Esophagus muscularis mucosa (tissue), 4 donors: ENCODE data around the gene BICD1.

ENCODE experiments used
- CTCF ChIP-seq, 3 experiments: fragments of 200-600 bp in 2 of 3; fragments of 450-650 bp in 1 of 3; sonication (generic) in 2 of 3; IDR thresholded peaks; one replicate each; pipeline ENCODE4 v1.5.1; 2017 to 2019; ENCODE audit warnings: antibody characterized with exemption in 3 of 3, mild to moderate bottlenecking in 2 of 3, moderate library complexity in 1 of 3
- EP300 ChIP-seq: sonication (generic); formaldehyde crosslinking; IDR thresholded peaks from one replicate; pipeline ENCODE4 v1.6.1; 2017; ENCODE audit warnings: antibody characterized with exemption
- POLR2A ChIP-seq: fragments of 450-650 bp; IDR thresholded peaks from one replicate; pipeline ENCODE4 v1.6.1; 2017; ENCODE audit warnings: antibody characterized with exemption, moderate library complexity, mild to moderate bottlenecking, low read depth
- POLR2AphosphoS5 ChIP-seq, 2 donors: sonication (generic); formaldehyde crosslinking; IDR thresholded peaks; one replicate each; pipeline ENCODE4 v1.6.1; 2017; ENCODE audit warnings: antibody characterized with exemption in 2 of 2

DNA sequence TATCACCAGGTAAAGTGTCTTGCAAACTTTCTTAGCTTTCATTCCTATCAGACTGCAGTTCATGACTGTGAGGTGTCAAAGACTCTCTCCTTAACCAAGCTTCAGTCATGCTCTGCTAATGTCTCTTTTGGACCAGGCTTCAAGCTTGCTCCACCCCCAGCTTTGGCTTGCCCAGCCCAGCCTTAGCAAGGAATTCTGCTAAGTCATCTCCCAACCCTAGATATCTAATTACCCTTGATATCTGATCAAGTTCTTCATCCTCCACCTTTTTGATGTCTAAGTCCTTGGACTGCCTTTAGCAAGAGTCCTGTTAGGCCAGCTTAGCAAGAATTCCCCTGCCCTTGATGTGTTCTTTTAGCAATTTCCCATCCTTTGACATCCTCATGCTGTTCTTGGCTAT, 183.8 kb downstream of the BICD1 start:
- TF ChIP-seq CTCF (IDR thresholded peaks at IDR 0.05) = no peak
- TF ChIP-seq POLR2A = no peak
- no peak for TF ChIP-seq POLR2AphosphoS5 (IDR thresholded peaks at IDR 0.05)
- TF ChIP-seq EP300 = no peak
